Measurements from ENCODE around the gene CXCL17.

- TF ChIP-seq CTCF (IDR thresholded peaks at IDR 0.05) (no peak), POLR2A (IDR thresholded peaks at IDR 0.05) (no peak)
These were observed 14.1 kb downstream of the CXCL17 start for GRCh38 chr19:42428676-42429075.

All from uterus (tissue), 2 donors.